Large intestine (tissue), 3 donors: ENCODE results near the gene CDK4. TPM values are rescaled to one million over a fixed set of nuclear protein-coding genes. Genes with fewer than 3 reads are reported as not detected.

Source experiments
- DNase-seq, 2 donors: peaks; one replicate each; pipeline versions ENCODE4 v3.0.0 to v3.0.0-alpha.2; 2013
- H3K27ac ChIP-seq: one replicate; pipeline ENCODE4 v1.5.1; 2013; ENCODE audit warnings: low read length
- H3K27me3 ChIP-seq: 2 replicates; pipeline ENCODE4 v1.6.1; 2013; ENCODE audit warnings: low read length; ENCODE audit not compliant: control insufficient read depth, insufficient read depth
- H3K36me3 ChIP-seq: 2 replicates; pipeline ENCODE4 v1.6.1; 2013; ENCODE audit warnings: low read length; ENCODE audit not compliant: control insufficient read depth, insufficient read depth
- H3K4me1 ChIP-seq: one replicate; pipeline ENCODE4 v1.6.1; 2013; ENCODE audit warnings: low read length; ENCODE audit not compliant: control insufficient read depth, insufficient read depth
- H3K4me3 ChIP-seq: one replicate; pipeline ENCODE4 v1.5.1; 2013; ENCODE audit warnings: low read length
- H3K9me3 ChIP-seq: one replicate; pipeline ENCODE4 v1.6.1; 2013; ENCODE audit warnings: mild to moderate bottlenecking, low read depth, low read length, moderate library complexity; ENCODE audit not compliant: control insufficient read depth
- WGBS: methylation state at CpG from one replicate; pipeline ENCODE4 v1.1.5; 2013; ENCODE audit warnings: low lambda C conversion rate; ENCODE audit not compliant: insufficient coverage; 5-methylcytosine and 5-hydroxymethylcytosine counted together
- polyA plus RNA-seq: library from polyadenylated mRNA; unstranded; fragments of 120-200 nt; gene quantifications from one replicate; pipeline ENCODE4 v1.2.1, GENCODE V29; 2013

CDK4 gene
- polyA plus RNA-seq, 1 donor = 196 TPM

GRCh38 chr12:57739387-57739786, 12.7 kb downstream of the CDK4 start:
- no peak for DNase-seq
- no peaks in the 10 kb centered on the region for H3K36me3 ChIP-seq
- WGBS = no CpG with 5 or more reads among the region's 7 CpGs
- no peak overlapping the region for H3K4me3 ChIP-seq
- no peak overlapping the region for H3K27ac ChIP-seq
- peaks cover 7% of the 10 kb centered on the region for H3K9me3 ChIP-seq
- H3K27me3 ChIP-seq = peaks cover 83% of the 10 kb centered on the region
- peaks cover 13% of the 10 kb centered on the region for H3K4me1 ChIP-seq

GRCh38 chr12:57738661-57739237, 13.4 kb downstream of the CDK4 start, which contains the start of gene AGAP2:
AGAP2 (minus strand) TSS chr12:57738742; CDS start chr12:57738246, 496 bp downstream.
- H3K27ac ChIP-seq = no peak within 1 kb of the TSS
- no CpG with 5 or more reads among the region's 36 CpGs for WGBS
- H3K9me3 ChIP-seq = peaks cover 7% of the 10 kb centered on the region
- H3K36me3 ChIP-seq = no peaks in the 10 kb centered on the region
- no peak for DNase-seq
- no peak within 1 kb of the TSS for H3K4me3 ChIP-seq
- peaks cover 8% of the 10 kb centered on the region for H3K4me1 ChIP-seq
- H3K27me3 ChIP-seq = peaks cover 89% of the 10 kb centered on the region

GRCh38 chr12:57737467-57738460, 14.3 kb downstream of the CDK4 start:
- Histone ChIP-seq H3K4me1 (peaks cover 8% of the 10 kb centered on the region), H3K27ac (no peak overlapping the region), H3K27me3 (peaks cover 97% of the 10 kb centered on the region), H3K9me3 (peaks cover 7% of the 10 kb centered on the region), H3K36me3 (no peaks in the 10 kb centered on the region), H3K4me3 (no peak overlapping the region)
- DNase-seq = no peak
- no CpG with 5 or more reads among the region's 110 CpGs for WGBS

- H3K36me3 ChIP-seq = no peaks in the 10 kb centered on the region
- H3K27me3 ChIP-seq = peaks cover 98% of the 10 kb centered on the region
- no peak overlapping the region for H3K27ac ChIP-seq
- no peak for DNase-seq
- peaks cover 8% of the 10 kb centered on the region for H3K4me1 ChIP-seq
- H3K9me3 ChIP-seq = peaks cover 7% of the 10 kb centered on the region
- no peak overlapping the region for H3K4me3 ChIP-seq
- no CpG with 5 or more reads among the region's 31 CpGs for WGBS
Observed at GRCh38 chr12:57736741-57737466, 15.2 kb downstream of the CDK4 start.

- Histone ChIP-seq H3K9me3 (peaks cover 7% of the 10 kb centered on the region), H3K4me1 (peaks cover 8% of the 10 kb centered on the region), H3K27ac (no peak overlapping the region), H3K27me3 (peaks cover 98% of the 10 kb centered on the region), H3K4me3 (no peak overlapping the region), H3K36me3 (no peaks in the 10 kb centered on the region)
- no CpG with 5 or more reads among the region's 49 CpGs for WGBS
- DNase-seq = no peak
Observed at GRCh38 chr12:57735952-57736740, 16.0 kb downstream of the CDK4 start.

- DNase-seq = no peak
- peaks cover 98% of the 10 kb centered on the region for H3K27me3 ChIP-seq
- no peak overlapping the region for H3K27ac ChIP-seq
- H3K36me3 ChIP-seq = no peaks in the 10 kb centered on the region
- WGBS = no CpG with 5 or more reads among the region's 8 CpGs
- peaks cover 7% of the 10 kb centered on the region for H3K9me3 ChIP-seq
- H3K4me3 ChIP-seq = no peak overlapping the region
- peaks cover 8% of the 10 kb centered on the region for H3K4me1 ChIP-seq
Observed at GRCh38 chr12:57735198-57735855, 16.8 kb downstream of the CDK4 start.

GRCh38 chr12:57734591-57734990, 17.5 kb downstream of the CDK4 start:
- WGBS = no CpG with 5 or more reads among the region's 4 CpGs
- Histone ChIP-seq H3K27ac (no peak overlapping the region), H3K4me3 (no peak overlapping the region), H3K36me3 (no peaks in the 10 kb centered on the region), H3K9me3 (peaks cover 7% of the 10 kb centered on the region), H3K27me3 (peaks cover 98% of the 10 kb centered on the region), H3K4me1 (peaks cover 8% of the 10 kb centered on the region)
- no peak for DNase-seq

- Histone ChIP-seq H3K36me3 (no peaks in the 10 kb centered on the region), H3K27me3 (peaks cover 98% of the 10 kb centered on the region), H3K4me1 (peaks cover 8% of the 10 kb centered on the region), H3K27ac (no peak overlapping the region), H3K4me3 (no peak overlapping the region), H3K9me3 (peaks cover 7% of the 10 kb centered on the region)
- DNase-seq = no peak
- no CpG with 5 or more reads among the region's 6 CpGs for WGBS
Observed at GRCh38 chr12:57733928-57734327, 18.2 kb downstream of the CDK4 start.

GRCh38 chr12:57732726-57733593, 19.1 kb downstream of the CDK4 start:
- no peaks in the 10 kb centered on the region for H3K36me3 ChIP-seq
- peaks cover 98% of the 10 kb centered on the region for H3K27me3 ChIP-seq
- H3K27ac ChIP-seq = no peak overlapping the region
- WGBS = no CpG with 5 or more reads among the region's 11 CpGs
- peaks cover 8% of the 10 kb centered on the region for H3K4me1 ChIP-seq
- DNase-seq = no peak
- H3K4me3 ChIP-seq = no peak overlapping the region
- H3K9me3 ChIP-seq = peaks cover 7% of the 10 kb centered on the region
